HEK293 (cell line): Measurements from ENCODE around the gene MUC20.

ENCODE experiments used
- CTCF ChIP-seq: fragments of 450-650 bp; formaldehyde crosslinking; IDR thresholded peaks from 2 replicates; pipeline ENCODE4 v1.5.1; 2016; ENCODE audit warnings: missing biosample characterization, missing genetic modification characterization
- KLF10 ChIP-seq: fragments of 450-650 bp; IDR thresholded peaks from 2 replicates; pipeline ENCODE4 v1.5.1; 2018; ENCODE audit warnings: missing biosample characterization, mild to moderate bottlenecking, missing genetic modification characterization
- PBX3 ChIP-seq: sonication (generic); formaldehyde crosslinking; IDR thresholded peaks from 2 replicates; pipeline ENCODE4 v1.8.1; 2022; ENCODE audit warnings: mild to moderate bottlenecking, moderate library complexity, missing genetic modification reagents
- PRDM1 ChIP-seq: fragments of 450-650 bp; formaldehyde crosslinking; IDR thresholded peaks from 2 replicates; pipeline ENCODE4; 2016; ENCODE audit warnings: missing biosample characterization, missing genetic modification characterization
- YY1 ChIP-seq: fragments of 450-650 bp; formaldehyde crosslinking; IDR thresholded peaks from 2 replicates; pipeline ENCODE4 v1.5.1; 2018; ENCODE audit warnings: missing biosample characterization, missing genetic modification characterization
- ZBTB7A ChIP-seq: fragments of 450-650 bp; formaldehyde crosslinking; IDR thresholded peaks from 2 replicates; pipeline ENCODE4 v1.5.1; 2016; ENCODE audit warnings: low read depth, missing biosample characterization, missing genetic modification characterization
- ZBTB8A ChIP-seq: fragments of 450-650 bp; formaldehyde crosslinking; IDR thresholded peaks from 2 replicates; pipeline ENCODE4 v1.5.1; 2016; ENCODE audit warnings: missing biosample characterization, missing genetic modification characterization
- ZNF24 ChIP-seq: fragments of 450-650 bp; formaldehyde crosslinking; IDR thresholded peaks from 2 replicates; pipeline ENCODE4 v1.5.1; 2016; ENCODE audit warnings: missing biosample characterization, missing genetic modification characterization
- ZNF350 ChIP-seq: fragments of 450-650 bp; formaldehyde crosslinking; IDR thresholded peaks from 2 replicates; pipeline ENCODE4 v1.5.0; 2017; ENCODE audit warnings: missing biosample characterization, mild to moderate bottlenecking, missing genetic modification characterization
- ZNF48 ChIP-seq: fragments of 450-650 bp; formaldehyde crosslinking; IDR thresholded peaks from 2 replicates; pipeline ENCODE4 v1.5.1; 2016; ENCODE audit warnings: missing biosample characterization, missing genetic modification characterization
- ZNF501 ChIP-seq: fragments of 450-650 bp; formaldehyde crosslinking; IDR thresholded peaks from 2 replicates; pipeline ENCODE4 v1.5.1; 2016; ENCODE audit warnings: missing biosample characterization, missing genetic modification characterization
- ZNF76 ChIP-seq: fragments of 450-650 bp; formaldehyde crosslinking; IDR thresholded peaks from 2 replicates; pipeline ENCODE4; 2016; ENCODE audit warnings: low read depth, missing biosample characterization, missing genetic modification characterization, borderline replicate concordance
- ZNF776 ChIP-seq: fragments of 450-650 bp; formaldehyde crosslinking; IDR thresholded peaks from 2 replicates; pipeline ENCODE4 v1.5.0; 2017; ENCODE audit warnings: missing biosample characterization, missing genetic modification characterization, borderline replicate concordance
- TF ChIP-seq, protein P1 (sequence below): fragments of 450-650 bp; formaldehyde crosslinking; IDR thresholded peaks from 2 replicates; pipeline ENCODE4 v1.5.1; 2016; ENCODE audit warnings: missing biosample characterization, missing genetic modification characterization, low read depth

DNA sequence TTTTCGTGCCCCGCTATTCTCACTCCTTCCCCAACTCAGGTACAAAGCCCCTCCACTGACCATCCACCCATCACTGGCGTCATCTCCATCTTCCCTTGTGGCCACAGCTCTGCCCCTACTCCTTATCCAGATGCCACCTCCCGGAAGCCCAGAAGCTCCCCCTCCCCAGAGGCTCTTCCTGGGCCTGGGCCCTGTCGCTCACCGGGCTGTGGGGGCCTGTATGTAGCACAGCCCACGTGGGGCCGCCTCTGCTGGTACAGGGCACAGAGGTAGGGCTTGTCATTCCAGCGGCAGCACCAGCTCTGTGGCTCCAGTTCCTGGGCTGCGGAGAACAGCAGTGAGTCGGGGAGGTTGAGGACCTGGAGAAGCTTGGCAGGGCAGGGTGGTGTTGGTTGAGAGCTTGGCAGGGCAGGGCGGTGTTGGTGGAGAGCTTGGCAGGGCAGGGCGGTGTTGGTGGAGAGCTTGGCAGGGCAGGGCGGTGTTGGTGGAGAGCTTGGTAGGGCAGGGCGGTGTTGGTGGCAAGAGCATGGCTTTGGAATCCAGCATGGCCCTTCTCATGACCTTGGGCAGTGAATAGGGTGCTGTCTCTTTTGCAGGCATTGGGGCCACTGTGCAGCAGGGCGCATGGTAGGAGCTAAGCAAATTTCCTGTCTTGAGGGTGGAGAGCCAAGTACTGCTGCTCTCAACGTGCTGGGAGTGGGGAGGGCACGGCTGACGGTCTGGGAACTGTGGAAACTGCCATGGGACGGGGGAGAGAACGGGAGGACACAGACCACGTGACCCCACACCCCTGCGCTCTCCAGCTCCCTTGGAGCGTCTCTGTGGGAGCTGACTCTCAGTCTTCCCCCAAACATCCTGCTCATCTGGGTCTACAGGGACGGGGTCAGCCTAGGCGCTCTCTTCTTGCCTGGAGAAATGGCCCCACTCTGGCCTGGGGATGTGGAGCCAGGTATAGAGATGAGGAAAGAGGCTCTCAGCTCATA lies 43.4 kb downstream of the MUC20 start:
- TF ChIP-seq ZNF48 (tag by site-specific recombination) (no peak), PBX3 (CRISPR knock-in tag) (no peak), CTCF (tag by site-specific recombination) (no peak), ZNF24 (tag by site-specific recombination) (no peak), ZNF776 (tag by site-specific recombination) (no peak), KLF10 (no peak), ZNF501 (no peak), ZNF76 (tag by site-specific recombination) (no peak), YY1 (tag by site-specific recombination) (no peak), ZBTB7A (no peak), ZBTB8A (tag by site-specific recombination) (no peak), ZNF350 (no peak), PRDM1 (tag by site-specific recombination) (no peak)
- TF ChIP-seq, protein P1, sequence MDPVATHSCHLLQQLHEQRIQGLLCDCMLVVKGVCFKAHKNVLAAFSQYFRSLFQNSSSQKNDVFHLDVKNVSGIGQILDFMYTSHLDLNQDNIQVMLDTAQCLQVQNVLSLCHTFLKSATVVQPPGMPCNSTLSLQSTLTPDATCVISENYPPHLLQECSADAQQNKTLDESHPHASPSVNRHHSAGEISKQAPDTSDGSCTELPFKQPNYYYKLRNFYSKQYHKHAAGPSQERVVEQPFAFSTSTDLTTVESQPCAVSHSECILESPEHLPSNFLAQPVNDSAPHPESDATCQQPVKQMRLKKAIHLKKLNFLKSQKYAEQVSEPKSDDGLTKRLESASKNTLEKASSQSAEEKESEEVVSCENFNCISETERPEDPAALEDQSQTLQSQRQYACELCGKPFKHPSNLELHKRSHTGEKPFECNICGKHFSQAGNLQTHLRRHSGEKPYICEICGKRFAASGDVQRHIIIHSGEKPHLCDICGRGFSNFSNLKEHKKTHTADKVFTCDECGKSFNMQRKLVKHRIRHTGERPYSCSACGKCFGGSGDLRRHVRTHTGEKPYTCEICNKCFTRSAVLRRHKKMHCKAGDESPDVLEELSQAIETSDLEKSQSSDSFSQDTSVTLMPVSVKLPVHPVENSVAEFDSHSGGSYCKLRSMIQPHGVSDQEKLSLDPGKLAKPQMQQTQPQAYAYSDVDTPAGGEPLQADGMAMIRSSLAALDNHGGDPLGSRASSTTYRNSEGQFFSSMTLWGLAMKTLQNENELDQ: no peak
